NAMALWA (cell line): ENCODE measurements around the gene EPHA6.
"Not testable (repeated sequence)": the region's sequence is repeated elsewhere in the genome, so short reads cannot be mapped to it uniquely, and the experiment has no call there.

Experiments
- DNase-seq: peaks from one replicate; pipeline ENCODE4 v3.0.0-alpha.2; 2015; ENCODE audit warnings: low spot score

Gene EPHA6

DNA sequence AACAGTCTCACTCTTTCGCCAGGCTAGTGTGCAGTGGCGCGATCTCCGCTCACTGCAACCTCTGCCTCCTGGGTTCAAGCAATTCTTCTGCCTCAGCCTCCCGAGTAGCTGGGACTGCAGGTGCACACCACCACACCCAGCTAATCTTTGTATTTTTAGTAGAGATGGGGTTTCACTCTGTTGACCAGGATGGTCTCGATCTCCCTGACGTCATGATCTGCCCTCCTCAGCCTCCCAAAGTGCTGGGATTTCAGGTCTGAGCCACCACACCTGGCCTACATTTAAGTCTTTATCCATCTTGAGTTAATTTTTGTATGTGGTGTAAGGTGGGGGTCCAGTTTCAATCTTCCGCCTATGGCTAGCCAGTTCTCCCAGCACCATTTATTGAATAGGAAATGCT lies 211.2 kb downstream of the EPHA6 start:
- not testable (repeated sequence) for DNase-seq

DNA sequence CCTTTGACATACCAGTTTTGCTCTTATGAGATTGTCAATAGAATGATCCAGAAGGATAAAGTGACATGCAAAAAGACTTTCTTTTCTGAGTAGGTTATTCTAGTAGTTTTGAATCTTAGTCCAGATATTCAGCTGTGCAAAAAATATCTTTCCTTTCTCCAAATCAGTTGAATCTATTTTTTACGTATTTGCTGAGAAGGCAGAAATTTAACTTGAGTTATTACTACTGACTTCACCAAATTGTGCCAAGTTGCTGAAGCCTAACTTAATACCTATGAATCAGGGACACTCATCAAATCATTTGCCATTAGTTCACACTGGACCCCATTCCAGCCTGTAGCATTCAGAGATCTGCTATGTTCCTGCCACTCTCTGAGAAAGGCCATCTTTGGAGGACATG lies 215.6 kb downstream of the EPHA6 start:
- no peak for DNase-seq

DNA sequence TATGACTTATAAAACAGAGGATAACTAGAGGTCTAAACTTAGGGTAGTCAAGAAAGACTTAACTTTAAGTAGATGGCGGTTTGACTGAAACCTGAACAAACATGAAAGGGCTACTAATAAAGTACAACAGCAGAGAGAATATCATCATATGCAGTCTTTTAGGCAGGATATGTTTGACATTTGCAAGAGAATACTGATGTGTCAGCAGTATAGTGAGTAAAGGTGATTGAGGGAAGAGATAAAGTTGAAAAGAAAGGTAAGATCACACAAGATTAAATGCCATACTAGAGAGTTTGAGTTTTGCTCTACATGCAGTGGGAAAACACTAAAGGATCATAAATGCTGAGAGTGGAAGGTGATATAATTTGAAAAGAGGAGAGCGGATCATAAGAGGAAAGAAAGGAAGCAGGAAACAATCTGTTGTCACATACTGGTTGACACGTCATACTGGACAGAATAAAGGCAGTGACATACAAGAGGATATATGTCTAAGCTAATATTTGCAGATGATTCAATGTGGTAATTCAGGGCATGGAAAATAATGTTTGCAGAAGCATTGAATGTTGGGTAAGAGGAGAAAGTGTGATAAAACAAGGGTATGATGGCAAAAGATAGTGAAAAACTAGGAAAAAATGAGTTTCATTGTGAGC lies 223.0 kb downstream of the EPHA6 start:
- no peak for DNase-seq

DNA sequence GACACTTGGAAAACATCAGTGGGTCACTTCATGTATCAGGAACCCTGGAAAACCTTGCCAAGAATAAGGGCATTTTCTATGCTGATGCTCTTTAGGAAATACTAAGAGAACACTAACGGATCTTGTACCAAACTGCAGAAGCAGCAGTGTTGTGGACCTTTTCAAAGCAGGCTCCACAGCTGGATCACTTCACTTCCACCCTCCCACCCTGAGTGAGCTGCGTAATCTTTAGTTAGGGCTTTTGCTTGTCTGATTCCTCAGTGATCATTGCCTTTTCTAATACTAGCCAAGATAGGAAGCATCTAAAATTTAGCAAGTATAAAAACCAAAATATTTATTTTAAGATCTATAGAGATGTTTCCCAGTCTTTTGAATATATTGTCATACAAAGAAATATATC lies 229.0 kb downstream of the EPHA6 start:
- no peak for DNase-seq

DNA sequence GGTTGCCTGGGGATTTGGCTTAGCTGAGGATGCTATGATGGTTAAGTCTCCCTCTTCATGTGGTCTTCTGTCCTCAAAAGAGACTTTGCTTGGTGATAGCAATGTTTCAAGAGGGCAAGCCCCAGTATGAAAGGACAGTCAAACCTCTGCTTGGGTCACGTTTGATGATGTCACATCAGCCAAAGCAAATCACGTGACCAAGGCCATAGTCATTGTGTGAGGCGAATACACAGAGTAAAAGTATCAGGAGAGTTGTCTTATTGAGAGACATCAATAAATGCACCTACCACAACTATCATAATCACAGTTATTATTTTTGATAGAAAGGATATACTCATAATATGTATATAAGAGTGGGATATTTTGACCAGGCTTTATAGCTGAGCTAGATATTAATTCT lies 243.0 kb downstream of the EPHA6 start:
- DNase-seq = no peak

DNA sequence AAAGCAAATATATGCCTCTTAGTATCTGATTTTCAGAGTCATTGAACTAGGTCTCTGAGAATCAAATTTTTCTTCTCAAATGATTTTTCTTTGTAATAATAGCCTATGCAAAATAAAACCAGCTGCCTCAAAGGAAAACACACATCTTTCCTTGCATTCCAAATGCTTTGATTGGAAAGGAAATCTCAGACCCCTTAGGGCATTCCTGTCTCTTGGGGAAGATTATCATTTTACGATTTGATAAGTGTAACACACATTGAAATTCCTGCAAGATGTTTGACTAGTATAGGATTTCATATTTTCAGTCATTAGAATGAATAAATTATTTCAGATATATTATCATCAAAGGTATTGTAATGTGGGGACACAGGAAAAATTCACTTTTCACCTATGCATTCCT lies 244.8 kb downstream of the EPHA6 start:
- no peak for DNase-seq

DNA sequence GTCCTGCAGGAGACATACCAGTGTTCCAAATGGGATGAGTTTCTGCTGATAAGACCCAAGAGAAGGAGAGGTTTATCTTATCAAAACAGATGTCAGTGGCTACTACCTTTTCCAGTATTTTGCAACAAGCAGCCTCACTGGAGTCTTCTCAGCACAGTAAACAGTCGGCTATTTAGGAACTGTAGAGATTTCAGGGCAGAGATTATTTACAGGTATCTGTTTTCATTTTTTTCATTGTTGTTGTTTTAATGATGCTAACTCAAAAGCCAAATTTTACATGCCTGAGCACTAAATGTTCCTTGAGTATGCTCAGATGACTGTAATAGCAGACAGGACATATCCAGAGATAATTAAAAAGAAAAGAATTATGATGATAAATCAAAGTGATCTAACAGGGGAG lies 252.1 kb downstream of the EPHA6 start:
- no peak for DNase-seq

DNA sequence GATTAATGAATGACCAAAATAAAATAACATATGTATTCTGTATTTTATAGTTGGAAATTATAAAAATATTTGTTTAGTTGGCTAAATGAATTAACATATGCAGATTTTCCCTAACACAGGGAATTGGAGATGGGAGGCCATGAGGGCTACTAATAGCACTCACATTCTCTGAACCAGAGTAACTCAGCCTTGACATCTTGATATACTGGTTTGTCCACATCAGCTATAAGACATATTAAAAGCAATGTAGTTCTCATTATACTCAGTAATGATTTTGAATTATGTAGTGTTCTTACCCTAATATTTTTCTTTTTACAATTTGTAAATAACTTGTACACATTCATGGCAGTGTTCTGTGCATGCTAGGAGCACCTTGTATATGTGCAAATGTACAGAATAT lies 255.9 kb downstream of the EPHA6 start:
- no peak for DNase-seq

DNA sequence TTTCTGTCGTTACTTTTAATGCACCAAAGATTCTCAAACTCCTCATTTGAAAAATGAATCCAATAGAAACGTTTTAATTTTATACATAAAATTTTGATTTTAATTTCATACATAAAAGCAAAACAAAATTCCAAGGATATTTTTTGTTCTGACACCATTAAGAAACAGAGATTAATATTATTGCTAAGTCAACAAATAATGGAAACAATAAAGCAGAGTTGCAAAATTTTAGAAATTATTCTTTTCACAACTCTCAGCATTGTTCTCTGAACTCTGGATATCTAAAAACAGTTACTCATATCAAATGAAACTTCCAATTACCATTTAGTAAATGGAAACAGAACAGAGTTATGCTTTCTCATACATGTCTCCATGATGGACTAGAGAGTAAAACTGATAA lies 260.2 kb downstream of the EPHA6 start:
- DNase-seq = no peak

DNA sequence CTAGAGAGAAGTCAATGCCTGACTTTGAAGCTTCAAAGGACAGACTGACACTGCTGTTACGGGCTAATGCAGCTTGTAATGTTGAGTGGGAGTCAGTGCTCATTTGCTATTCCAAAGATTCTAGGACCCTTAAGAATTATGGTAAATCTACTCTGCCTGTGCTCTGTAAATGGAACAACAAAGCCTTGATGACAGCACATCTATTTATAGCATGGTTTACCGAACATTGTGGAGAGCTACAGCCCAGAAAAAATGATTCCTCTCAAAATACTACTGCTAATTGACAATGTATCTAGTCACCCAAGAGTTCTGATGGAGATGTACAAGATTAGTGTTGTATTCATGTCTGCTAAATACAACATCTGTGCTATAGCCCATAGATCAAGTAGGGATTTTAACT lies 262.3 kb downstream of the EPHA6 start:
- no peak for DNase-seq

DNA sequence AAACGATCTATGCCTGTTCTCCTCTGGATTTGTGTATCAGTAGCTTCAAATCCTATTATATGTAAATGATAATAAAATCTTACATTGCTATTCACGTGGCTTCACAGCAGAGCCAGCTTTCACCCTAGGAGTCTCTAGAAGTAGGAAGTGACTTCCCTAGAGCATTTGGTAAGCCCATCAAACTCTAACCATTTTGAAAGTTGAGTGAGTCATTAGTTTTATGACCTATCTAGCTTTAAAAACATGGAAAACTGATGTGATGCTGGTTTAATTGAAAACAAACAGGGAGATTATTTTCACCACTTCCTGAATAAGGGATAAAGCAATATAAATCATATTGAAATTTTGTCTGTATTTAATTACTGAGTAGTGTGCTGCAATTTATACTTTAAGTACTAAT lies 275.2 kb downstream of the EPHA6 start:
- no peak for DNase-seq

DNA sequence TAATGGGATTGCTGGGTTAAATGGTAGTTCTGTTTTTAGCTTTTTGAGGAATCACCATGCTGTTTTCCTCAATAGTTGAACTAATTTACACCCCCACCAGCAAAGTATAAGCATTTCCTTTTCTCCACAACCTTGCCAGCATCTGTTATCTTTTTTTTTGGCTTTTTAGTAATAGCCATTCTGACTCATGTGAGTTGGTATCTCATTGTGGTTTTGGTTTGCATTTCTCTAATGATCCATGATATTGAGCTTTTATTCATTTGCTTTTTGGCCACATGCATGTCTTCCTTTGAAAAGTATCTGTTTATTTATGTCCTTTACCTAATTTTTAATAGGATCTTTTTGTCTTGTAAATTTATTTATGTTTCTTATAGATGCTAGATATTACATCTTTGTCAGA lies 288.2 kb downstream of the EPHA6 start:
- DNase-seq = no peak

DNA sequence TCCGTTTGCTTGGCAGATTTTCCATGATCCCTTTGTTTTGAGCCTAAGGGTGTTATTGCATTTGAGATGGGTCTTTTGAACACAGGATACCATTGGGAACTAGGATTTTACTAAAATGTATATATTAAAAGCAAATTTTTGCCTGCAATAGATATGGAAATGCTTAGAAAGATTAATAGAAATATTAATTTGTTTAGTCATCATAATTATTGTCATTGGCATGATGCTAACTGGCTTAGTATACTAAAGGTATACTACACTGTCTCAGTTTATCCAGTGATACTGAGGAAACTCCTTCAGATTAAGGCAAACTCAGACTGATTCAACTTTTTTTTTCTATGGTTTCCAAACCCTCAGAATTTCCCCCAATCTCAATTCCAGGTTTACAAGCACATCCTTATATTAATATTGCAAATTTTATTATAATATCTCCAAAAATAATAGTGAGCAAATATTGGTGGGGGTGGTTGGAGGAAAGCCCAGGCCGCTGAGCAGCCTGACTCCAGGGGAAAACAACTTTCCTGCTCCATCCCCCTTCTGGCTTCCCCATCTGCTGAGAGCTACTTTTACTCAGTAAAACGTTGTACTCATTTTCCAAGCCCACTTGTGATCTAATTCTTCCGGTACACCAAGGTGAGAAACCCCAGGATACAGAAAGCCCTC lies 291.7 kb downstream of the EPHA6 start:
- no peak for DNase-seq

DNA sequence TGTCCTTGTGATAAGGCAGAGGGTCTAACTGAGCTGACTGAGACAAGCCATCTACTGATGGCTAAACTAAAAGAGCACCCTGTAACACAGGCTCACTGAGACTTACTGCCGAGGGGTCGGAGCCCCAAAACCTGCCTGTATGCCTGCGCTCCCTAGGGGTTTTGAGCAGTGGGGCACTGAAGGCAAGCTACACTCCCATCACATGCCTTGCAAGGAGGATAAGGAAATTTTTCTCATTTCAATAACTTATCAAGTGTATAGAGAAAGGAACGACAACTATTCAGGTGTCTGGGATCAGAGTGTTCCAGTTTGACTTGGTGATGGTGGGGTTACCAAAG lies 292.2 kb downstream of the EPHA6 start:
- no peak for DNase-seq

DNA sequence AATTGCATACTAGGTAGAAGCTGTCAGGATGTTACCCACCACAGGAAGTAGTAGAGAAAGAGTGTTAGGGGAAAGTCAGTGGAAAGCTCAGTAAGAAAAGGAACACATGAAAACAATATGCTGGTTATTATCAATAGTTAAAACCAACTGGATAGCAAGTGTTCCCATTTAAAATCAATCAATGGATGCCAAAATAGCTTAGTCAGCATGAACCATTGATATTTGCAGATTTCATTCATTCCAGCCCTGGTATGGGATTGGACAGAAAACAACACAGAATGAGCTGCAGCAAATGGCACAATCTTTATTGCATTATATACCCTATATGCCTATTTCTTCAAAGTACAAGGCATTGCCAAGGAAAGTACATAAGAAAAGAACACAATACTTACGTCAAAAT lies 293.7 kb downstream of the EPHA6 start:
- no peak for DNase-seq

DNA sequence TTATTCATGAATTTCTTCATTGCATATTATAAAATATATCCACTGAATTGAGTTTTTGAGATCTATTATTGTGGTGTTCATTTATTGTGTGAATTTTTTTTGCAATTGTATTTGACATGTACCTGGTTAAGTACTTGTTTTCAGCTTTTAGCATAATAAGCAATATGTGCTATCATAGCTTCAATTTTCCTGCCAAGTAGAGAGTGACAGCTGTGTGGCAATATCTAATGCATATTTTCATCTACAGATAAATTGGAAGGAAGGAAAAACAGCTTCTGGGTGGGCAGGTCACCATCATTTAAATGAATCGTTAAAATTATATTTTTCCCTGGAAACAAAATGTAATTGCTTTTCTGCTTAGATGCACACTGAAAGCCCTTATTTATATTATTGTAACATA lies 296.9 kb downstream of the EPHA6 start:
- no peak for DNase-seq

DNA sequence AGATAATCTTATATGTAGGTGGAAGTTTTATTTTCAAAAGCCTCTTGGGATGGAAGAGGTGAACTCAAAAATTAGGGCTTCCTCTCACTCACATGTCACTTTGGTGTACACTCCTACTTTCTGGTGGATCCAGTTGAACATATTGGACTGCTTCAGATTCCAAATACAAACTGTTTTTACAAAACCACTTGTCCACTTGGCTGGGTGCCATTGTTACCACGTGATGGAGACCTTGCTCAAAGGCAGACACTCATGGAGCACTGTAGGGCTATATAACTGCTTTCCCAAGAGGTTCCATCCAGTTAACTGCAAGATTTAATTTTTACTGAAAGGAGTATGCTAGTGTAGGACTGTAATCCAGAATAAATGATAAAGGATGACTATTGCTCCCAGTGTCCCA lies 307.0 kb downstream of the EPHA6 start:
- no peak for DNase-seq

DNA sequence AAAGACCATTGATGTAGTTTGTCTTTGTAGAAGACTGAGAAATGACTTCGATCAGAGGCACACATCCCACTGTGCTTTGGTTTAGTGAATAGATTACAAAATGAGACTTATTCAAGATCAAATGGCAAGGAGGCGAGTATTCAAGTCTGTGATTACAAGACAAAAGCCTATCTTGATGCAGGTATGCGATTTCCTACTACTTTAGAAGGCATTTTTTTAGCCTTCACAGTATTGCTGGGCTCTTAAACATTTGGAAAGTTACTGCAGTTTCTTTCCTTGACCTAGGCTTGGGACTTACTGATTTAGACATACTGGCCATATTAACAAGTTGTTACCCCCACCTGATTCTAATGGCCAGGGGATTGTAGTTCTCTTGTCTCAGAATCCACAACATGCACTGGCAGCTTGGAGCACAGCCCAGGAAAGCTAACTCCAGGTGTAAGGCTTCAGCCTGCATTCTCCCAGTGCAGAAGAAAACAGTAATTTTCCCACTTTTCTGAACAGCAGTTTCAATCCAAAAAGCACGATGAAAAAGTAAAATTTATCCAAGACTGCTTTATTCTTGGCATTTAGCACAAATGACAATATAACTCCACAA lies 311.6 kb downstream of the EPHA6 start:
- DNase-seq = no peak

DNA sequence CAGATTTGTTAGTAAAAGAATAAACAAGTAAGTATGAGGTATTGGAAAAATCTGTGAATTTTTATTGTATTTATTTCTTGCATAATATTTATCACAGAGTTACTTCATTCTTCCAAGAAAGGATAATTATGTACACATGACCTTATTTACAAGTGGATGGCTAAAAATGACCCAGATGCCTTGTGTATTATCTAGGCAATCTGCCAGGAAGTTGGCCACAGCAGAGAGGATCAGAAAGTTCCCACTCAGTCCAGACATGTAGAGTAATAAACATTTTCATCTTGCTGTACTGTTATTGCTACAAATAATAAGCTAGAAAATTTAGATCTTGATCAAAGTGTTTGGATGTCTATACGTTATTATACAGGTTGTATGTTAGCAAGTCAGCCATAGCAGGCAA lies 317.1 kb downstream of the EPHA6 start:
- DNase-seq = no peak

DNA sequence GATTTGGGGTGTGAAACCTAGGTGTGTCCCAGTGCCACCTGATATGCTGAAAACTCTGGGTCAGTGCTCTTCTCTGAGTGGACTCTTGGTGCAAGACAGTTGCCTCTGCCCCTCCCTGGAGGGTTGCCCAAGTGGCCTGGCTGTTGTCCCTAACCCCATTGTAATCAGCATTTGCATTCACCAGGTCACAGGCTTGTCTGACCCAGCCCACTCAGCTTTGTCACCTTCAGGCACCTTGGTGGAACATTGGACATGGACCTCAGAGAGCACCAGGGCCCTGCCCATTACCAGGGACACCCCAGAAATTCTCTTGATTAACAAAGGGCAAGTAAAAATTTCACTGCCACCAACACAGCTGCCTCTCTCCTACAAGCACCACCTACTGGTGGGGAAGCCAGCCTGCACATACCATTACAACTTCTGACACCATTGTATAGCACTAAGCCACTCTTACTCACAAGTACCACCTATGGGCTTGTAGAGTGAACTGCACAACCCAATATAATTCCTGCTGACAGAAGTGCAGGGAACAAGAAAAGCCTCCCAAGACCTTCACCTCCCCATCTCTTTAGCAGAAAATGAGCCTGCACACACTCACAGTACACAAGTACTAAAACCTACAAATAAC lies 324.6 kb downstream of the EPHA6 start:
- peak; percentile 63 for DNase-seq

DNA sequence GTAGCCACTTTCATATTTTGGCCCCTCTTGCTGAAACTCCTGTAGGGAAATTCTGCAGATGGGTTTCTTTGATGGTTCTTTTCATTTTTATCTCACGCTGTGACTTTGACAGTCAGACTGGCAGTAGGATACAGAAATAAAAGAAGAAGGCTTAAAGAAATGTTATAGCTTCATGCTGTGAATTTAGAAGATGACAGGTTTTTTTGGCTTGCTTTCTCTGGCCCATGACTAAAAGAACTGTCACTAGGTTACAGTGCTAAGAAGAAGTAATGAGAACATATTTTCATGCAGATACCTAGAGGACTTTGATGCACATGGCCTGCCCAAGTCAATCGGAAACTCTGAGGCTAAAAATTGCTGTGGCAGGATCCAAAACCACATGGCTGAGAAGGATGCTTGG lies 334.5 kb downstream of the EPHA6 start:
- no peak for DNase-seq

DNA sequence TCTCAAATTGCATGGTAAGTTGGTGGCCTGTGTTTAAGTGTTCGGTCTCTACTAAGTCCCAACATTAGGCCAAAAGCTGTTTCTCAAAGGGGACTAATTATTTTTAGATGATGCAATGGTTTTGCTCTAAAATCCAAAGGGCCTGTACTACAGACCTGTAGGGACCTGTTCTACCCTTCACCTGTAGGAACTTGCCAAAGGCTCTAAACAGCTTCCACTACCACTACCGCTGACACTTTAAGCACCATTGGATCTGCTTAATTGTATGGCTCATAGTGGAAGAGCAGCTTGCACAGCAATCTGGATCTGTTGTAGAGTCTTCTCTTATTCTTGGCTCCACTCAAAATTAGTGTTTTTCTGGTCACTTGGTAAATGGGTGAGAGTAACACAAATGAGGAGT lies 346.8 kb downstream of the EPHA6 start:
- DNase-seq = no peak

DNA sequence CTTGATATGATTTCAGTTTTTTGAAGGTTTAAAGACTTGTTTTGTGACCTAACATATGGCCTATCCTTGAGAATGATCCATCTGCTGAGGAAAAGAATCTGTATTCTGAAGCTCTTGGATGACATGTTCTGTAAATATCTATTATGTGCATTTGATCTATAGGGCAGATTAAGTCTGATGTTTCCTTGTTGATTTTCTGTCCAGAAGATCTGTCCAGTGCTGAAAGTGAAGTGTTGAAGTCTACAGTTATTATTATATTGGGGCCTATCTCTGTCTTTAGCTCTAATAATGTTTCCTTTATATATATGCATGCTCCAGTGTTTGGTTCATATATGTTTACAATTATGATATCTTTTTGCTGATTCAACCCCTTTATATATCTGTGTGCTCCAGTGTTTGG lies 362.8 kb downstream of the EPHA6 start:
- no peak for DNase-seq

DNA sequence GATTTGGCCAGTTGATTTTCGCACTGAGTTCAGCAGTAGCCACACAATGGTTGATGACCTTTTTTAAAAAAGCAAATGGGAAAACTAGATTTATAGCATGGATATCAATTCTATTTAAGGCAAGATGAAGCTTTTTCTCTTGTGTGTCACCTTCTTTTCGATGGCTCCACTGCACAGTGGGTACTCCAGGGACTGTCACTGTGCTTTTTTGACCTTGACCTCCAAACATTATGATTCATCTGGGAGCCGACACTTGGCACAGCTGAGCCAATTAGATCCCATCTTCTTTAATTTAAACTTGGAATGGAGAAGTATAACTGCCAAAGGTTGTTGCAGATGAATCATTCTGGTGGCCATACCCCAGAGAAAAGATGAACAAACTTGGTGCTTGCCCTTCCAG lies 367.3 kb downstream of the EPHA6 start:
- no peak for DNase-seq
